IMR-90 (cell line): ENCODE measurements around the gene FUS. TPM values are rescaled to one million over a fixed set of nuclear protein-coding genes. Genes with fewer than 3 reads are reported as not detected.

Experiments
- ATAC-seq: fragments of 200-7000 bp; cut with Tn5 transposase; 2 replicates; pipeline ENCODE4 v1.9.1; 2020; ENCODE audit warnings: low read depth, mild to moderate bottlenecking, moderate library complexity
- BruUV-seq: library from RNA; stranded (reverse); fragments of 400-500 nt; replicated peaks from 2 replicates; lab custom pipeline; 2021; lab: Mats Ljungman, UMichigan
- CTCF ChIA-PET: fragments of 300-600 bp; formaldehyde crosslinking; extraction: SDS; loops from one replicate; lab custom pipeline; 2021; ENCODE audit warnings: antibody characterized with exemption; lab: Yijun Ruan, JAX
- POLR2A ChIA-PET: fragments of 300-600 bp; sonication (Branson Sonifier 250); formaldehyde crosslinking; loops from one replicate; lab custom pipeline; 2022; ENCODE audit warnings: antibody characterized with exemption; ENCODE audit not compliant: unreplicated experiment; lab: Charles Lee
- DNase-seq: peaks from one replicate; pipeline ENCODE4 v3.0.0; 2013
- H2AFZ ChIP-seq: replicated peaks from 2 replicates; pipeline ENCODE3; 2013; ENCODE audit warnings: low read length, mild to moderate bottlenecking; ENCODE audit not compliant: poor library complexity
- H2AK5ac ChIP-seq: 2 replicates; pipeline ENCODE4 v1.6.1; 2013; ENCODE audit warnings: low read depth, low read length, inconsistent platforms
- H2AK9ac ChIP-seq: replicated peaks from 2 replicates; pipeline ENCODE3; 2013; ENCODE audit warnings: mild to moderate bottlenecking, low read depth, low read length, moderate library complexity; ENCODE audit not compliant: poor library complexity
- H2BK120ac ChIP-seq: 2 replicates; pipeline ENCODE4 v1.6.1; 2013; ENCODE audit warnings: low read depth, low read length, inconsistent platforms
- H2BK15ac ChIP-seq: 3 replicates; pipeline ENCODE4 v1.6.1; 2013; ENCODE audit warnings: low read depth, low read length, inconsistent platforms
- H2BK20ac ChIP-seq: 2 replicates; pipeline ENCODE4 v1.6.1; 2013; ENCODE audit warnings: low read depth, mild to moderate bottlenecking, inconsistent platforms, low read length, moderate library complexity
- H2BK5ac ChIP-seq: 2 replicates; pipeline ENCODE4 v1.6.1; 2013; ENCODE audit warnings: mild to moderate bottlenecking, low read depth, low read length, inconsistent platforms; ENCODE audit not compliant: poor library complexity, severe bottlenecking
- H3K14ac ChIP-seq: replicated peaks from 2 replicates; pipeline ENCODE4 v1.6.1; 2013; ENCODE audit warnings: low read depth, low read length, inconsistent platforms
- H3K18ac ChIP-seq: 2 replicates; pipeline ENCODE4 v1.6.1; 2013; ENCODE audit warnings: low read depth, low read length, control low read depth
- H3K23ac ChIP-seq: 2 replicates; pipeline ENCODE4 v1.6.1; 2013; ENCODE audit warnings: low read depth, low read length, inconsistent platforms
- H3K27ac ChIP-seq: 2 replicates; pipeline ENCODE4 v1.5.1; 2013; ENCODE audit warnings: mild to moderate bottlenecking, control low read depth, low read length; ENCODE audit not compliant: insufficient read depth
- H3K27me3 ChIP-seq: 2 replicates; pipeline ENCODE4 v1.6.1; 2013; ENCODE audit warnings: low read length; ENCODE audit not compliant: control insufficient read depth, insufficient read depth
- H3K36me3 ChIP-seq: 2 replicates; pipeline ENCODE4 v1.6.1; 2013; ENCODE audit warnings: low read length, mixed read lengths; ENCODE audit not compliant: control insufficient read depth, insufficient read depth
- H3K4ac ChIP-seq: 2 replicates; pipeline ENCODE4 v1.6.1; 2013; ENCODE audit warnings: low read depth, low read length, inconsistent platforms
- H3K4me1 ChIP-seq: 2 replicates; pipeline ENCODE4 v1.6.1; 2013; ENCODE audit warnings: low read length, mixed read lengths; ENCODE audit not compliant: control insufficient read depth, insufficient read depth
- H3K4me2 ChIP-seq: 2 replicates; pipeline ENCODE4 v1.6.1; 2013; ENCODE audit warnings: low read depth, mild to moderate bottlenecking, control low read depth, low read length, moderate library complexity
- H3K4me3 ChIP-seq: 2 replicates; pipeline ENCODE4 v1.5.1; 2013; ENCODE audit warnings: low read depth, mild to moderate bottlenecking, control low read depth, low read length, moderate library complexity; ENCODE audit not compliant: insufficient read depth
- H3K56ac ChIP-seq: 2 replicates; pipeline ENCODE4 v1.6.1; 2013; ENCODE audit warnings: low read length, inconsistent platforms; ENCODE audit not compliant: insufficient read depth; ENCODE audit errors: extremely low read depth
- H3K79me1 ChIP-seq, 2 experiments: 2 replicates each; pipeline ENCODE4 v1.6.1; 2013; ENCODE audit warnings: low read length in 2 of 2, inconsistent platforms in 1 of 2, low read depth in 1 of 2
- H3K9ac ChIP-seq: 2 replicates; pipeline ENCODE4 v1.6.1; 2013; ENCODE audit warnings: low read depth, low read length, control low read depth
- H3K9me1 ChIP-seq: 2 replicates; pipeline ENCODE4 v1.6.1; 2013; ENCODE audit warnings: low read length, inconsistent platforms; ENCODE audit not compliant: insufficient read depth
- H3K9me3 ChIP-seq: 2 replicates; pipeline ENCODE4 v1.6.1; 2013; ENCODE audit warnings: low read length; ENCODE audit not compliant: control insufficient read depth, insufficient read depth
- H4K20me1 ChIP-seq: 2 replicates; pipeline ENCODE4 v1.6.1; 2013; ENCODE audit warnings: low read length, inconsistent platforms; ENCODE audit not compliant: insufficient read depth
- H4K5ac ChIP-seq: 2 replicates; pipeline ENCODE4 v1.6.1; 2013; ENCODE audit warnings: mild to moderate bottlenecking, low read depth, low read length, control low read depth
- H4K8ac ChIP-seq, 2 experiments: 2 replicates each; pipeline ENCODE4 v1.6.1; 2013; ENCODE audit warnings: low read depth in 2 of 2, low read length in 2 of 2, control low read depth in 1 of 2, inconsistent platforms in 1 of 2
- H4K91ac ChIP-seq: 2 replicates; pipeline ENCODE4 v1.6.1; 2013; ENCODE audit warnings: low read depth, low read length, inconsistent platforms; ENCODE audit not compliant: insufficient read depth
- CTCF ChIP-seq: conservative IDR thresholded peaks from 2 replicates; pipeline ENCODE4 v1.5.1; 2012; ENCODE audit warnings: mild to moderate bottlenecking, low read depth, low read length, improper control_type of control experiment
- MAZ ChIP-seq: IDR thresholded peaks from 2 replicates; pipeline ENCODE4 v1.6.1; 2012; ENCODE audit warnings: low read depth, mild to moderate bottlenecking, low read length, improper control_type of control experiment, moderate library complexity, borderline replicate concordance
- SMC3 ChIP-seq: fragments of 150-350 bp; IDR thresholded peaks from 2 replicates; pipeline ENCODE4 v1.6.1; 2016; ENCODE audit warnings: low read depth, mild to moderate bottlenecking, antibody characterized with exemption, low read length, moderate library complexity
- WGBS, 2 experiments: methylation state at CpG; one replicate each; pipeline versions ENCODE4 v1.1.5 to v1.1.7; 2013; ENCODE audit warnings: missing lambda C conversion rate in 2 of 2; ENCODE audit not compliant: insufficient read length in 1 of 2; ENCODE audit errors: extremely low coverage in 2 of 2; 5-methylcytosine and 5-hydroxymethylcytosine counted together
- dilution Hi-C: fragments of 300-500 bp; cut with HindIII; formaldehyde crosslinking; loops from one replicate; pipeline ENCODE4 v1.14.3; 2018; ENCODE audit warnings: low sequenced_read_pairs; ENCODE audit not compliant: unreplicated experiment
- in situ Hi-C: fragments of 300-500 bp; cut with MboI; formaldehyde crosslinking; loops from 3 replicates; pipeline ENCODE4 v1.14.3; 2019; ENCODE audit warnings: low sequenced_read_pairs, inconsistent platforms, mixed read lengths
- intact Hi-C: fragments of 100-400 bp; cut with micrococcal nuclease; formaldehyde crosslinking; loops from 2 replicates; pipeline ENCODE4 v1.10.0; 2022
- polyA plus RNA-seq, 3 experiments: library from polyadenylated mRNA; depleted of rRNA; stranded (reverse); fragments of >200 nt; gene quantifications; 2 replicates each; pipeline ENCODE4 v1.2.3, GENCODE V29; 2012; ENCODE audit warnings: low replicate concordance in 1 of 3
- total RNA-seq: library from RNA; depleted of rRNA; stranded (reverse); fragments of >200 nt; gene quantifications from 2 replicates; pipeline ENCODE4 v1.2.3, GENCODE V29; 2012

Gene FUS
- total and polyA plus RNA-seq, 2 of the 4 experiments (the other 2 are of a cell fraction) = 42.8 to 340 TPM

GRCh38 chr16:31143011-31143693 lies 36.8 kb upstream of the FUS start:
- WGBS, 2 experiments = no CpG with 5 or more reads among the region's 22 CpGs
- Histone ChIP-seq H3K18ac (no peak overlapping the region), H3K4me3 (peak overlapping the region; percentile 49), H2BK20ac (no peak overlapping the region), H3K4me1 (peaks cover 16% of the 10 kb centered on the region), H3K56ac (no peak overlapping the region), H2BK120ac (no peak overlapping the region), H3K9ac (no peak overlapping the region), H3K36me3 (no peaks in the 10 kb centered on the region), H2AK5ac (no peak overlapping the region), H3K4ac (no peak overlapping the region), H3K23ac (no peak overlapping the region), H2AK9ac (peak overlapping the region; percentile 93), H3K27me3 (peaks cover 18% of the 10 kb centered on the region), H2BK5ac (no peak overlapping the region), H4K91ac (no peak overlapping the region; the same call in 1 of the 2 replicates), H2AFZ (peak overlapping the region; percentile 95), H3K14ac (no peak overlapping the region), H3K9me1 (peaks cover 7% of the 10 kb centered on the region; the same call in 1 of the 2 replicates), H4K5ac (peak overlapping the region; percentile 19), H3K79me1 (peaks cover 0 to 7% of the 10 kb centered on the region in 2 experiments; a peak in 1 of 4 replicates), H4K20me1 (no peaks in the 10 kb centered on the region; the same call in 1 of the 2 replicates), H3K4me2 (peak overlapping the region; percentile 65), H4K8ac (peak overlapping the region; percentile 55 to 84; a peak in 2 of 4 replicates), H3K9me3 (no peaks in the 10 kb centered on the region), H2BK15ac (no peak overlapping the region), H3K27ac (no peak overlapping the region)
- ChIA-PET POLR2A (interaction anchor here (1.4 to 1.8 kb wide), 2 partner anchors 26 to 37 kb away, joined by 7 to 9 read pairs; partner anchors contain the start of genes FUS and KAT8), CTCF (interaction anchor here (0.6 to 2.2 kb wide), 15 partner anchors 9 to 237 kb away, joined by 3 to 13 read pairs (median 4); partner anchors contain the start of genes KAT8 and VKORC1)
- BruUV-seq = no TSS peak
- DNase-seq (no peak), ATAC-seq (no peak)
- TF ChIP-seq CTCF (no peak), MAZ (no peak), SMC3 (no peak)
- dilution Hi-C loops = no loop called here
- intact Hi-C loops = loop anchor here (2.0 kb wide), 1 partner anchor 26 kb away; the partner anchor contains the start of gene KAT8
- in situ Hi-C loops = no loop called here
